GM10248 (cell line): ENCODE measurements around the gene MCAM.

Experiments used
- CTCF ChIA-PET: fragments of 300-600 bp; sonication (Branson Sonifier 250); formaldehyde crosslinking; extraction: SDS; loops from one replicate; lab custom pipeline; 2021; ENCODE audit warnings: antibody characterized with exemption; lab: Yijun Ruan, JAX
- POLR2A ChIA-PET: fragments of 350-650 bp; sonication (Branson Sonifier 250); formaldehyde crosslinking; extraction: SDS; loops from one replicate; lab custom pipeline; 2020; ENCODE audit warnings: antibody characterized with exemption; lab: Yijun Ruan, JAX
- DNase-seq: peaks from one replicate; pipeline ENCODE4 v3.0.0; 2012; ENCODE audit errors: extremely low spot score
- CTCF ChIP-seq: IDR thresholded peaks from 2 replicates; pipeline ENCODE4 v1.5.1; 2012; ENCODE audit warnings: mild to moderate bottlenecking, low read depth; ENCODE audit errors: extremely low read depth, missing control alignments, control extremely low read depth

MCAM gene

GRCh38 chr11:119282495-119282894 is 34.4 kb downstream of the MCAM start:
- POLR2A ChIA-PET: no interaction called here
- no peak for DNase-seq
- TF ChIP-seq CTCF: no peak
- CTCF ChIA-PET: interaction anchor here (1.0 to 2.9 kb wide), 10 partner anchors 11 to 113 kb away, joined by 3 to 13 read pairs (median 5); partner anchors contain the start of genes CBL and NLRX1

GRCh38 chr11:119277660-119278059 is 39.3 kb downstream of the MCAM start:
- TF ChIP-seq CTCF: no peak
- ChIA-PET CTCF (interaction anchor here (0.8 to 3.1 kb wide), 5 partner anchors 10 to 79 kb away, joined by 3 to 12 read pairs (median 6); partner anchors contain the start of gene CBL), POLR2A (no interaction called here)
- DNase-seq: no peak

- ChIA-PET POLR2A (no interaction called here), CTCF (interaction anchor here (0.9 to 1.8 kb wide), 7 partner anchors 10 to 362 kb away, joined by 3 to 7 read pairs (median 3); partner anchors contain the start of gene CBL)
- no peak for TF ChIP-seq CTCF
- no peak for DNase-seq
Measured at GRCh38 chr11:119273721-119274120, 43.2 kb downstream of the MCAM start.

- ChIA-PET CTCF (interaction anchor here (1.4 to 2.1 kb wide), 3 partner anchors 8 to 17 kb away, joined by 6 to 8 read pairs (median 6); no protein-coding TSS in a partner anchor), POLR2A (no interaction called here)
- no peak for TF ChIP-seq CTCF
- no peak for DNase-seq
Measured at GRCh38 chr11:119267645-119268044, 49.3 kb downstream of the MCAM start.

- DNase-seq: no peak
- no peak for TF ChIP-seq CTCF
- ChIA-PET CTCF (interaction anchor here (0.6 to 2.1 kb wide), 3 partner anchors 18 to 59 kb away, joined by 3 to 8 read pairs (median 3); no protein-coding TSS in a partner anchor), POLR2A (no interaction called here)
Measured at GRCh38 chr11:119266517-119267255, 50.2 kb downstream of the MCAM start.

GRCh38 chr11:119266063-119266462 is 50.9 kb downstream of the MCAM start:
- TF ChIP-seq CTCF: no peak
- no peak for DNase-seq
- ChIA-PET CTCF (interaction anchor here (1.0 to 2.1 kb wide), 2 partner anchors 18 to 59 kb away, joined by 3 to 8 read pairs; no protein-coding TSS in a partner anchor), POLR2A (no interaction called here)
